HepG2 (cell line): ENCODE data around the gene SAMD8. TPM values are rescaled to one million over a fixed set of nuclear protein-coding genes. Genes with fewer than 3 reads are reported as not detected.

Experiments
- ATAC-seq: fragments of 200-7000 bp; cut with Tn5 transposase; 3 replicates; pipeline ENCODE4 v1.9.1; 2020; ENCODE audit warnings: mild to moderate bottlenecking, moderate library complexity
- BruUV-seq: library from RNA; stranded (reverse); fragments of 400-500 nt; replicated peaks from 2 replicates; lab custom pipeline; 2021; lab: Mats Ljungman, UMichigan
- CTCF ChIA-PET: fragments of 300-600 bp; formaldehyde crosslinking; extraction: SDS; loops from one replicate; lab custom pipeline; 2021; ENCODE audit warnings: low total read pairs, inconsistent platforms, low intra/inter-chr PET ratio; lab: Yijun Ruan, JAX
- POLR2A ChIA-PET: fragments of 350-600 bp; sonication (Branson Sonifier 250); formaldehyde crosslinking; loops from one replicate; lab custom pipeline; 2020; ENCODE audit warnings: antibody characterized with exemption, inconsistent platforms; lab: Yijun Ruan, JAX
- DNase-seq: peaks from one replicate; pipeline ENCODE4 v3.0.0-alpha.2; 2015; ENCODE audit warnings: low spot score
- FAIRE-seq: peaks from 3 replicates; lab custom pipeline; 2011; peaks lifted over from hg19 to GRCh38; lab: Jason Lieb, UNC
- H2AFZ ChIP-seq: one replicate; pipeline ENCODE4 v1.6.1; 2011; ENCODE audit warnings: low read length, inconsistent platforms
- H3K27ac ChIP-seq: fragments of 300-600 bp; 3 replicates; pipeline ENCODE4 v1.8.0; 2011; ENCODE audit warnings: mixed run types, mild to moderate bottlenecking, mixed read lengths, low read length, inconsistent platforms; ENCODE audit not compliant: insufficient read depth; ENCODE audit errors: extremely low read length
- H3K27me3 ChIP-seq, 2 experiments: fragments of 200-600 bp in 1 of 2; 2 replicates in 1 of 2; 3 replicates in 1 of 2; pipeline versions ENCODE4 v1.6.0 to v1.8.0; 2011; ENCODE audit warnings: low read length in 2 of 2, mild to moderate bottlenecking in 2 of 2, moderate library complexity in 2 of 2, inconsistent platforms in 1 of 2; ENCODE audit not compliant: insufficient read depth in 2 of 2, control insufficient read depth in 1 of 2
- H3K36me3 ChIP-seq, 2 experiments: fragments of 200-600 bp in 1 of 2; replicated peaks in 1 of 2; 2 replicates in 1 of 2; 3 replicates in 1 of 2; pipeline versions ENCODE4 v1.5.1 to v1.8.0; 2011; ENCODE audit warnings: low read length in 2 of 2, inconsistent platforms in 1 of 2; ENCODE audit not compliant: insufficient read depth in 2 of 2, control insufficient read depth in 1 of 2
- H3K4me1 ChIP-seq: 2 replicates; pipeline ENCODE4 v1.5.1; 2012; ENCODE audit warnings: low read length, inconsistent platforms; ENCODE audit not compliant: insufficient read depth
- H3K4me2 ChIP-seq: 2 replicates; pipeline ENCODE4 v1.6.0; 2011; ENCODE audit warnings: low read depth, low read length, inconsistent platforms
- H3K4me3 ChIP-seq, 3 experiments: fragments of 200-600 bp in 1 of 3; sonication (generic), shearing (Covaris generic) in 1 of 3; replicated peaks in 1 of 3; 2 replicates each; pipeline ENCODE4 v1.5.1; 2011 to 2016; ENCODE audit warnings: low read length in 3 of 3, inconsistent platforms in 2 of 3, low read depth in 2 of 3, mild to moderate bottlenecking in 2 of 3, control low read depth in 1 of 3, mixed read lengths in 1 of 3; ENCODE audit not compliant: insufficient read depth in 1 of 3
- H3K79me2 ChIP-seq: one replicate; pipeline ENCODE4 v1.6.1; 2011; ENCODE audit warnings: low read length, inconsistent platforms; ENCODE audit not compliant: insufficient read depth
- H3K9ac ChIP-seq: 2 replicates; pipeline ENCODE4 v1.6.0; 2011; ENCODE audit warnings: mild to moderate bottlenecking, low read depth, low read length, inconsistent platforms; ENCODE audit not compliant: insufficient read depth
- H3K9me3 ChIP-seq: 2 replicates; pipeline ENCODE4 v1.5.1; 2012; ENCODE audit warnings: mild to moderate bottlenecking, low read length
- H4K20me1 ChIP-seq: 2 replicates; pipeline ENCODE4 v1.6.0; 2011; ENCODE audit warnings: inconsistent platforms, mild to moderate bottlenecking, low read length, moderate library complexity; ENCODE audit not compliant: insufficient read depth
- FOXP1 ChIP-seq, 2 experiments: fragments of 450-650 bp in 1 of 2; IDR thresholded peaks; 2 replicates each; pipeline ENCODE4 v1.6.1; 2017 to 2018; ENCODE audit warnings: antibody characterized with exemption in 1 of 2
- HNF1B ChIP-seq: sonication (generic); formaldehyde crosslinking; IDR thresholded peaks from 2 replicates; pipeline ENCODE4 v1.5.1; 2020; ENCODE audit warnings: mild to moderate bottlenecking, moderate library complexity, missing genetic modification reagents
- IRX3 ChIP-seq: sonication (generic); formaldehyde crosslinking; IDR thresholded peaks from 2 replicates; pipeline ENCODE4 v1.8.1; 2023; ENCODE audit warnings: mild to moderate bottlenecking, low read depth, missing genetic modification reagents, borderline replicate concordance
- KLF9 ChIP-seq: IDR thresholded peaks from 2 replicates; pipeline ENCODE4 v1.6.1; 2016; ENCODE audit warnings: low read depth
- MTF1 ChIP-seq: sonication (generic); formaldehyde crosslinking; IDR thresholded peaks from 2 replicates; pipeline ENCODE4 v1.5.0; 2020; ENCODE audit warnings: missing genetic modification reagents
- PPARG ChIP-seq: conservative IDR thresholded peaks from 2 replicates; pipeline ENCODE4 v1.6.1; 2016; ENCODE audit warnings: missing biosample characterization, missing genetic modification reagents
- ZBTB38 ChIP-seq: sonication (generic); formaldehyde crosslinking; IDR thresholded peaks from 2 replicates; pipeline ENCODE4 v1.5.1; 2020; ENCODE audit warnings: mild to moderate bottlenecking, missing genetic modification reagents
- ZKSCAN1 ChIP-seq: fragments of 150-350 bp; IDR thresholded peaks from 2 replicates; pipeline ENCODE4 v1.6.1; 2014; ENCODE audit warnings: low read length
- ZKSCAN5 ChIP-seq: sonication (generic); formaldehyde crosslinking; IDR thresholded peaks from 2 replicates; pipeline ENCODE4 v1.5.1; 2020; ENCODE audit warnings: mild to moderate bottlenecking, missing genetic modification reagents
- ZNF260 ChIP-seq: sonication (generic); formaldehyde crosslinking; IDR thresholded peaks from 2 replicates; pipeline ENCODE4 v1.4.0; 2020; ENCODE audit warnings: missing genetic modification reagents, low read depth, mild to moderate bottlenecking, borderline replicate concordance
- ZNF510 ChIP-seq: sonication (generic); formaldehyde crosslinking; IDR thresholded peaks from 2 replicates; pipeline ENCODE4 v1.4.0; 2020; ENCODE audit warnings: low read depth, mild to moderate bottlenecking, missing genetic modification reagents
- ZNF703 ChIP-seq: sonication (generic); formaldehyde crosslinking; IDR thresholded peaks from 2 replicates; pipeline ENCODE4 v1.5.1; 2020; ENCODE audit warnings: missing genetic modification reagents, mild to moderate bottlenecking, moderate library complexity, borderline replicate concordance
- ZNF746 ChIP-seq: sonication (generic); formaldehyde crosslinking; IDR thresholded peaks from 2 replicates; pipeline ENCODE4 v1.8.0; 2022; ENCODE audit warnings: mild to moderate bottlenecking, missing genetic modification reagents
- WGBS: methylation state at CpG from one replicate; pipeline ENCODE4 v1.1.6; 2017; ENCODE audit warnings: low lambda C conversion rate; 5-methylcytosine and 5-hydroxymethylcytosine counted together
- in situ Hi-C: cut with HindIII; loops from 2 replicates; pipeline ENCODE4 v1.10.0; 2017; ENCODE audit warnings: low pct_unique_long_range_greater_than_20kb; ENCODE audit not compliant: extremely low pct_ligation_motif_present
- intact Hi-C: fragments of 100-400 bp; cut with micrococcal nuclease; formaldehyde crosslinking; loops from one replicate; pipeline ENCODE4 v1.10.0; 2022; ENCODE audit not compliant: unreplicated experiment
- polyA plus RNA-seq, 8 experiments: library from polyadenylated mRNA; depleted of rRNA in 3 of 8; stranded (reverse) in 7 of 8; unstranded in 1 of 8; fragments of >200 nt; fragmentation: Illumina TruSeq in 4 of 8; extraction: Trizol in 4 of 8; gene quantifications; 2 replicates each; pipeline versions ENCODE4 v1.2.1 to v1.2.3, GENCODE V29; 2011 to 2016; ENCODE audit warnings: low read depth in 4 of 8, missing spikeins in 1 of 8, mixed read lengths in 1 of 8; ENCODE audit not compliant: insufficient read depth in 1 of 8
- total RNA-seq, 5 experiments: library from RNA; depleted of rRNA; stranded (reverse); fragments of >200 nt; fragmentation: Illumina TruSeq; extraction: Trizol; gene quantifications; 2 replicates each; pipeline ENCODE4 v1.2.3, GENCODE V29; 2016; ENCODE audit warnings: low read depth in 1 of 5

SAMD8 gene
- total and polyA plus RNA-seq, 2 of the 13 experiments (the other 11 are each of a cell fraction or from before 2014, with no cell fraction given), result 10.4 to 13.2 TPM

DNA sequence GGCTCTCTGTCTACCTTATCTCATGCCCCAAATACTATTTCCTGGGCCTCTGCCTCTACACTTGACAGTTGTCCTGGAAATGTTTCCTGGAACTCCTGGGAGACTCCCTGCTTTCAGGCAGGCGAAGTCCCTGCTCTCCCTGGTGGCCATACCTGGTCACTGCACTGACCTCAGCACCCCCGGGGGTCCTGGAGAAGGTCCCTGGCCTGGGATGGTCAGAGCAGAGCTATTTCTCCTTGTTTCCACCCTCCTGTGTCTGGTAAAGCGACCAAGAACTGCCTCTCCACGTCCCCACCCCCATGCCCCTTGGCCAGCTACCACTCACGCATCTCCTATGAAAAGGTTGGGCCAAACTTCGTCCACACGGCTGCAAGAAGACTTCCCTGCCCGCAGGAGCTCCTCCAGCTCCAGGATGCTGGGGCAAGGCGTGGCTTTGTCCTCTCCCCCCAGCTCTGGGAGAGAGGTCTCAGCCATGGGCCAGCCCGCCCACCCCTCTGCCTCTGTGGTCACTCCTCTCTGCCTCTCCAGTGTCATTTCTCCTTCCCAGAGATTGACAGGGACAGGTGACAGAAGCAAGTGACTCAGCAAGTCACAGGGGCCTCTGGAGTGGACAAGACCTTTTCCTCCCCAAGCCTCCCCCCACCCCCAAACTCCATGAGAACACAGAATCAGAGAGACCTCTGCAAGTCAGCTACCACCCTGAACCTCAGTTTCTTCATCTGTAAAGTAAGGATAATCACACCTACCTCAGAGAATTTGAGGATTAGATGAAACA, 2.6 kb upstream of the SAMD8 start (continued):
- TF ChIP-seq KLF9 (CRISPR knock-in tag), result no peak
- TF ChIP-seq PPARG (CRISPR knock-in tag), result no peak
- TF ChIP-seq ZNF746 (CRISPR knock-in tag), result no peak
- TF ChIP-seq MTF1 (CRISPR knock-in tag), result no peak
- no peak for TF ChIP-seq ZNF260 (CRISPR knock-in tag)
- peak; percentile 67; the same call in 1 of the 2 replicates for TF ChIP-seq HNF1B
- no peak for TF ChIP-seq ZKSCAN5
- no peak for TF ChIP-seq IRX3

GRCh38 chr10:75109459-75109778, 2.0 kb upstream of the SAMD8 start:
- intact Hi-C loops, result no loop called here
- no peaks in the 10 kb centered on the region for H4K20me1 ChIP-seq
- no peaks in the 10 kb centered on the region; a peak in 1 of 5 replicates for H3K27me3 ChIP-seq
- H3K4me1 ChIP-seq, result peaks cover 62% of the 10 kb centered on the region
- no peaks in the 10 kb centered on the region for H3K36me3 ChIP-seq
- no peak overlapping the region for H3K9ac ChIP-seq
- H3K27ac ChIP-seq, result no peak overlapping the region
- TF ChIP-seq ZNF703 (CRISPR knock-in tag), result no peak
- peak; percentile 81 for TF ChIP-seq ZKSCAN1
- no peak for TF ChIP-seq ZNF510 (CRISPR knock-in tag)
- TF ChIP-seq FOXP1 (IDR thresholded peaks at IDR 0.05), result no peak
- no peak for TF ChIP-seq FOXP1 (CRISPR knock-in tag; IDR thresholded peaks at IDR 0.05)
- TF ChIP-seq ZBTB38 (CRISPR knock-in tag), result no peak
- TF ChIP-seq HNF1B, result no peak
- no peaks in the 10 kb centered on the region for H3K9me3 ChIP-seq
- H3K4me2 ChIP-seq, result peak overlapping the region; percentile 87; the same call in 1 of the 2 replicates
- in situ Hi-C loops, result loop anchor here (10.0 kb wide), 1 partner anchor 215 kb away; no protein-coding TSS in a partner anchor
- no peak for DNase-seq
- ChIA-PET CTCF (no interaction called here), POLR2A (interaction anchor here (0.7 kb wide), 1 partner anchor 12 kb away, joined by 3 read pairs; no protein-coding TSS in a partner anchor)
- peak overlapping the region; percentile 45 for H2AFZ ChIP-seq
- no peak for FAIRE-seq
- ATAC-seq, result no peak
- H3K4me3 ChIP-seq, result no peak overlapping the region
- BruUV-seq, result no TSS peak
- 64% methylated on average over 1 of the region's 1 CpG for WGBS
- H3K79me2 ChIP-seq, result peaks cover 25% of the 10 kb centered on the region
